Suprapubic skin (tissue), 4 donors: Measurements from ENCODE around the gene ZNF423. TPM values are rescaled to one million over a fixed set of nuclear protein-coding genes. Genes with fewer than 3 reads are reported as not detected.

Experiments used
- DNase-seq, 2 donors: peaks; one replicate each; pipeline ENCODE4 v3.0.0-alpha.2; 2019; ENCODE audit warnings: low spot score in 2 of 2
- H3K27ac ChIP-seq: fragments of 200-600 bp; sonication (generic); one replicate; pipeline ENCODE4 v1.5.1; 2019
- H3K27me3 ChIP-seq: fragments of 200-600 bp; sonication (generic); one replicate; pipeline ENCODE4 v1.5.1; 2019
- H3K36me3 ChIP-seq: fragments of 200-600 bp; sonication (generic); one replicate; pipeline ENCODE4 v1.5.1; 2019
- H3K4me1 ChIP-seq: fragments of 200-600 bp; sonication (generic); one replicate; pipeline ENCODE4 v1.5.1; 2019
- H3K4me3 ChIP-seq: fragments of 200-600 bp; sonication (generic); one replicate; pipeline ENCODE4 v1.5.1; 2019; ENCODE audit warnings: mild to moderate bottlenecking
- H3K9me3 ChIP-seq: fragments of 200-600 bp; sonication (generic); one replicate; pipeline ENCODE4 v1.5.1; 2019
- CTCF ChIP-seq, 2 donors: fragments of 200-600 bp in 1 of 2; fragments of 450-650 bp in 1 of 2; sonication (generic) in 1 of 2; IDR thresholded peaks; one replicate each; pipeline ENCODE4 v1.5.1; 2016 to 2019; ENCODE audit warnings: antibody characterized with exemption in 2 of 2, mild to moderate bottlenecking in 1 of 2, moderate library complexity in 1 of 2
- EP300 ChIP-seq: sonication (generic); formaldehyde crosslinking; IDR thresholded peaks from one replicate; pipeline ENCODE4 v1.6.1; 2017; ENCODE audit warnings: antibody characterized with exemption
- POLR2A ChIP-seq, 2 donors: fragments of 450-650 bp; IDR thresholded peaks; one replicate each; pipeline ENCODE4 v1.6.1; 2017; ENCODE audit warnings: antibody characterized with exemption in 2 of 2, mild to moderate bottlenecking in 2 of 2, moderate library complexity in 2 of 2
- POLR2AphosphoS5 ChIP-seq, 3 donors: sonication (generic); formaldehyde crosslinking; IDR thresholded peaks; one replicate each; pipeline ENCODE4 v1.6.1; 2017; ENCODE audit warnings: antibody characterized with exemption in 3 of 3
- WGBS: methylation state at CpG from one replicate; pipeline ENCODE4 v1.1.5; 2018; 5-methylcytosine and 5-hydroxymethylcytosine counted together
- total RNA-seq, 4 donors: library from RNA; depleted of rRNA; stranded (reverse); fragments of >200 nt; gene quantifications; one replicate each; pipeline ENCODE4 v1.1.0, GENCODE V29; 2016

Gene ZNF423
- total RNA-seq, 4 donors from 2014 or later = 1.3 to 5.3 (median 1.9) TPM

GRCh38 chr16:49782405-49782804 is 73.5 kb downstream of the ZNF423 start:
- 89% methylated on average over 5 of the region's 5 CpGs for WGBS
- no peaks in the 10 kb centered on the region for H3K36me3 ChIP-seq
- no peak overlapping the region for H3K4me3 ChIP-seq
- no peak for TF ChIP-seq POLR2AphosphoS5 (IDR thresholded peaks at IDR 0.05)
- TF ChIP-seq EP300 = no peak
- TF ChIP-seq POLR2A (IDR thresholded peaks at IDR 0.05) = no peak
- TF ChIP-seq CTCF (IDR thresholded peaks at IDR 0.05) = no peak
- H3K27me3 ChIP-seq = no peaks in the 10 kb centered on the region
- H3K27ac ChIP-seq = no peak overlapping the region
- no peak for DNase-seq
- H3K4me1 ChIP-seq = peaks cover under 1% of the 10 kb centered on the region
- H3K9me3 ChIP-seq = no peaks in the 10 kb centered on the region

GRCh38 chr16:49781401-49781800 is 74.5 kb downstream of the ZNF423 start:
- Histone ChIP-seq H3K4me1 (no peaks in the 10 kb centered on the region), H3K36me3 (no peaks in the 10 kb centered on the region), H3K4me3 (no peak overlapping the region), H3K27ac (no peak overlapping the region), H3K27me3 (no peaks in the 10 kb centered on the region), H3K9me3 (no peaks in the 10 kb centered on the region)
- WGBS = 68% methylated on average over 14 of the region's 14 CpGs
- TF ChIP-seq POLR2A (IDR thresholded peaks at IDR 0.05) (no peak), EP300 (no peak)
- DNase-seq = no peak

GRCh38 chr16:49780433-49780832 is 75.5 kb downstream of the ZNF423 start:
- H3K4me3 ChIP-seq = no peak overlapping the region
- WGBS = 77% methylated on average over 6 of the region's 12 CpGs

GRCh38 chr16:49779979-49780378 is 75.9 kb downstream of the ZNF423 start:
- Histone ChIP-seq H3K27me3 (no peaks in the 10 kb centered on the region), H3K4me1 (peaks cover under 1% of the 10 kb centered on the region), H3K9me3 (no peaks in the 10 kb centered on the region), H3K4me3 (no peak overlapping the region), H3K36me3 (no peaks in the 10 kb centered on the region), H3K27ac (no peak overlapping the region)
- no peak for TF ChIP-seq EP300
- no peak for TF ChIP-seq POLR2A (IDR thresholded peaks at IDR 0.05)
- WGBS = 63% methylated on average over 6 of the region's 7 CpGs
- no peak for DNase-seq

More at GRCh38 chr16:49780433-49780832, 75.5 kb downstream of the ZNF423 start:
- Histone ChIP-seq H3K9me3 (no peaks in the 10 kb centered on the region), H3K4me1 (no peaks in the 10 kb centered on the region), H3K27me3 (no peaks in the 10 kb centered on the region), H3K36me3 (no peaks in the 10 kb centered on the region), H3K27ac (no peak overlapping the region)
- TF ChIP-seq POLR2AphosphoS5 (IDR thresholded peaks at IDR 0.05) (no peak), CTCF (IDR thresholded peaks at IDR 0.05) (no peak), EP300 (no peak), POLR2A (IDR thresholded peaks at IDR 0.05) (no peak)
- DNase-seq = no peak

GRCh38 chr16:49778202-49778930 is 77.5 kb downstream of the ZNF423 start:
- Histone ChIP-seq H3K36me3 (no peaks in the 10 kb centered on the region), H3K27ac (no peak overlapping the region), H3K27me3 (no peaks in the 10 kb centered on the region), H3K4me3 (no peak overlapping the region), H3K9me3 (no peaks in the 10 kb centered on the region), H3K4me1 (peaks cover 3% of the 10 kb centered on the region)
- TF ChIP-seq POLR2AphosphoS5 (IDR thresholded peaks at IDR 0.05) = no peak
- TF ChIP-seq EP300 = no peak
- TF ChIP-seq POLR2A (IDR thresholded peaks at IDR 0.05) = no peak
- TF ChIP-seq CTCF (IDR thresholded peaks at IDR 0.05) = no peak
- WGBS = 76% methylated on average over 9 of the region's 11 CpGs
- DNase-seq = no peak

GRCh38 chr16:49776734-49777133 is 79.2 kb downstream of the ZNF423 start:
- TF ChIP-seq CTCF (IDR thresholded peaks at IDR 0.05) (no peak), POLR2A (IDR thresholded peaks at IDR 0.05) (no peak), EP300 (no peak), POLR2AphosphoS5 (IDR thresholded peaks at IDR 0.05) (no peak)
- no peak for DNase-seq
- Histone ChIP-seq H3K27me3 (no peaks in the 10 kb centered on the region), H3K4me3 (no peak overlapping the region), H3K4me1 (peaks cover 3% of the 10 kb centered on the region), H3K27ac (no peak overlapping the region), H3K36me3 (no peaks in the 10 kb centered on the region), H3K9me3 (no peaks in the 10 kb centered on the region)
- 85% methylated on average over 4 of the region's 4 CpGs for WGBS
